Left hindlimb (tissue), 1 donor: Measurements from ENCODE around the gene ADRM1.

Experiments
- DNase-seq: peaks from one replicate; pipeline ENCODE4 v3.0.0-alpha.2; 2018

Gene ADRM1

DNA sequence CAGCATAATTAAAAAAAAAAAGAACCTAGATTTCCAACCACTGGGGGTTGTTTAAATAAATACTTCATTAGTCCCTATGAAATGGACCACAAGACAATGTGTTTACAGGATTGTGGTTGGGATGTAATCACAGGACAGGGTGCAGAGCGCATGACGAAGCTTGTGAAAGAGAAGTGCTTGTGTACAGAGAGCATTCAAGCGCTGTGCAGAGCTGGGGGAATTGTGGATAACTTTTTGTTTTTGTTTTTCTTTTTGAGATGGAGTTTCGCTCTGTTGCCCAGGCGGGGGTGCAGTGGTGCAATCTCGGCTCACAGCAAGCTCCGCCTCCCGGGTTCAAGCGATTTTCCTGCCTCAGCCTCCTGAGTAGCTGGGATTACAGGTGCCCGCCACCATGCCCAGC is 42.0 kb downstream of the ADRM1 start:
- DNase-seq, result no peak

DNA sequence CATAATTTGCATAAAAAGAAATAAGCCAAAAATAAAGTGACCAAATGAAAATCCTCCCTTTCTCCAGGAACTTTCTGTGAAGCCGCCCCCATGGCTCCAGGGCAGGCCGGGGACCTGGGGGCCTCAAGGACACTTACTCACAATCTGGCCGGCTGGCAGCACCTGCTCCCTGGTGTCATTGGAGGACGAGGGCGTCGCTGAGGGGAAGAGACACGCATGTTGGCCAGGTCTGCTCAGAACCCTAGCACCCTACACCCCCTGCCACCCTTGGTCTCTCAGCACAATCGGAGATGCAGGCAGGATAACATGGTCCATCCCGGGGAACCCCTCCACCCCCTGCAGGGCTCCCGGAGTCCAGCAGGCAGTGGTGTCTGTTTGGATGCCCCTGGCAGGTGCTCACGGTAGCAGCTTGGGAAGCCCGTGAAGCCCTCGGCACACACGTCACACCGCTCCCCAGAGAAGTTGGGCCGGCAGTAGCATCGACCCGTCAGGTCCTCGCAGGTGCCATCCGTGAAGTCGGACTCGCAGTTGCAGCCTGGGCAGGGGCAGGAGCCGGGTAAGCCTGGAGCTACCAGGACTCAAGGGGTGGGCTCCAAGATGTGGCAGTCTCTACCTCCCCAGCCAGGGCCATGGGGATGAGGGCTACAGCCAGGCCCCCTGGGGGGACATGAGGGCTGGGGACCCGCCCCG is 43.0 kb downstream of the ADRM1 start:
- peak; percentile 23 for DNase-seq

DNA sequence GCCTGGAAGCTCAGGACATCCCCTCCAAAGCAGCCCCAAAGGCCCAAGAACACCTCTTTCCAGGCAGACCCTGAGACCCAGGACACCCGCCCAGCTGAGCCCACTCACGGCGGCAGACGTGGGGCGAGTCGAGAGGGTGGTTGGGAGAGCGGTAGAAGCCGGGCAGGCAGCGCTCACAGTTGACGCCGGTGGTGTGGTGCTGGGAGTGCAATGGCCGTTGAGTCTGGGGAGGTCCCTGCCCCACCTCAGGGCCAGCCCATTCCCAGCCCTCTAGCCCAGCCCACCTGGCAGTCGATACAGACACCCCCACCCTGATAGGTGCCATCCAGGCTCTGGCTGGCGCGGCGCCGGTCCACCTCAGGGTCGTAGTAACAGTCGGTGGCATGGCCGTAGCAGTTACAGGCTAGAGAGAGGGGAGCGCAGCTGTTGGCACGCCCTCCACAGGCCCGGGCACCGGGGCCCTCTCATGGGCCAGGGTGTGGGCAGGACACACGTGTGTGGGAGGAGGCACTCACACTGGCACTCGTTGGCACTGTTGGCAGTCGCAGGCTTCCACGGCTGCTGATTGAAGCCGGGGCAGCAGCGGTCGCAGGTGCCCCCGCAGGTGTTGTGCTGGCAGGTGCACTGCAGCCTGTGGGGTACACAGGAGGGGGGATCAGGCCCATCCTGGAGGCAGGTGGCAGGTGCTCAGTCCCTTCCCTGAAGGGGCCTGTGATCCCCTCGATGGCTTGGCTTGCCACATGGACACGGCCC is 43.8 kb downstream of the ADRM1 start:
- DNase-seq, result peak; percentile 17

DNA sequence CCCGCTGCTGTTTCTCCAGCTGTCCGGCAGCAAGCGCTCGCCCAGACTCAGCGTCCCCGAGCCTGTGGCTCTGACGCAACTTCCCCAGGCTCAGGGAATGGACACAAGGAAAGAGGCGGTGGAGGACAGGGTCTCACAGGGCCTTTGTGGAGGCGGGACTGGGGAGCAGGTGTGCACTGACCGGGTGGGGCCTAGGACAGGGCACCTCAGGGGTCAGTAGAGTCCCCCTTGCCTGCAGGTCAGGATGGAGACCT is 44.3 kb downstream of the ADRM1 start:
- peak; percentile 23 for DNase-seq

DNA sequence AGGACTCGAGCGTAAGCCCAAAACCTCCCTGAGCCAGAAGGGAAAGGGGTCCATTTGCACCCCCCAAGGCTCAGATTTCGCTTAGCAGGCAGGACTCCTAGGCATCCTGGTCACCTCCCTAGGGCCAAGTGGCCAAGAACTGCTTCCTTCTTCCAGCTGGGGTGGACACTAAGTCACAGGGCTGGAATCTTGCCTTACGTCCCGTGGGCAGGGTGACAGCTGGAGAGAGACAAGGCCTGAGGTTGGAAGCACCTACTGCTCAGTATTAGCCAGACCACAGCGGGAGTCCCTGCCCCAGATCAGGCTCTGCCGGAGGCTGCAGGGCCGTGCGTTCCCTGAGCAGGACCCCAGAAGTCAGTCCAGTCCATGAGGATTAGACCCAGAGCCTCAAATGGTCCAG is 44.6 kb downstream of the ADRM1 start:
- peak; percentile 27 for DNase-seq

DNA sequence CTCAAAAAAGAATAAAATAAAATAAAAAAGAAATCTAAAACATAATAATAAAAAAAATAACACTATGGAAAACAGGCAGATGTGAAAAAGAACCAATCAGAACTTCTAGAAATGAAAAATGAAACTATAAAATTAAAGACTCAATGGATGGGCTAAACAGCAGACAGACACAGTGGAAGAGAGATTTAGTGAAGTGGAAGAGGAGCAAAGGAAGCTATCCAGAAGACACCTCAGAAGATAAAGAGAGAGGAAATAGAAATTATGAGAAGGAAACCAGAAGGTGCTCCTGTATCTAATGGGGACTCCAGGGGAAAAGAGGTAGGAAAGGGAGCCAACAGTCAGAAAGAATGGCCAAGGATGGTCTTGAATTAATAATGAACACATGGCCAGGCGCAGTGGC is 45.8 kb downstream of the ADRM1 start:
- no peak for DNase-seq

DNA sequence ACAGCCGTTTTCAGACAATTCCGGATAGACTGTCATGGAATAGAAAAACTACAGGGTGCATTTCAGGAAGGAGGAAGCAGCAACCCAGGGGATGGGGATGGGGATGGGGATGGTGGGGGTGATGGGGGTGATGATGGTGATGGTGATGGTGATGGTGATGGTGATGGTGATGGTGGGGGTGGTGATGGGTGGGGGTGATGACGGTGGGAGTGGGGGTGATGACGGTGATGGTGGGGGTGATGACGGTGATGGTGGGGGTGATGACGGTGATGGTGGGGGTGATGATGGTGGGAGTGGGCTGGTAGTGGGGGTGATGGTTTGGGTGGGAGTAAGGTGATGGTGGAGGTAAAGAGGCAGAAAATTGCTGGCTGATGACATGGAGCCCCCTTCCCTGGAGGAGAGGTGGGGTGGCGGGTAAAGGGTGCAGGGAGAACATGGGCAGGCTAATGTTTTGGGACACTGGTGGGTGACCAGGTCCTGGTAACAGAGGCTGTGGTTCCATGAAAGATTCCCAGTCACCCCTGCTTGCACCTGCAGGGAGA is 46.8 kb downstream of the ADRM1 start:
- DNase-seq, result peak; percentile 20

DNA sequence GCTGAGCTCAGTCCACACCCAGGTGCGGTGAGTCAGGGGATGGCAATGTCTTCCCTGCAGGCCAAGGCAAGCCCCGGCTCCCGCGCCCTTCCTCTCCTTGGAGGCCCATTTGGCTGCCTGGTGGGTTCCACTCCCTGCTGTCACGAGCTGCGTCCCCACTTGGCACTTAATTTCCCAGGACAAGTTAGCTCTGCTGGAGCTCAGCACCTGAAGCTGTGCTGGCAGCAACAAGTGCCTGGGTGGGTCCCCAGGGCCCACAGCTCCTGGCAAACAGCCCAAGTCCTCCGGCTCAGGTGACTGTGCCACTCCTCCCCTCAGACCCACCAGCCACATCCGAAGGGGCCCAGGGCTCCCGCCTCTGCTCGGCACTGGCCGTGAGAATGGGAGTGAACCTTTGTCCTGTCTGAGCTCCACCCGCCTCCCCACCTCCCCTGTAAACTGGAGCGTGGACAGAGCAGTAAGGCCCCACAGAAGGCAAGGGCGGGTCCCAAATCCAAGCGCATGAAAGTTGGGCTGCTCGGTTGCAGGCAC is 47.4 kb downstream of the ADRM1 start:
- peak; percentile 24 for DNase-seq

DNA sequence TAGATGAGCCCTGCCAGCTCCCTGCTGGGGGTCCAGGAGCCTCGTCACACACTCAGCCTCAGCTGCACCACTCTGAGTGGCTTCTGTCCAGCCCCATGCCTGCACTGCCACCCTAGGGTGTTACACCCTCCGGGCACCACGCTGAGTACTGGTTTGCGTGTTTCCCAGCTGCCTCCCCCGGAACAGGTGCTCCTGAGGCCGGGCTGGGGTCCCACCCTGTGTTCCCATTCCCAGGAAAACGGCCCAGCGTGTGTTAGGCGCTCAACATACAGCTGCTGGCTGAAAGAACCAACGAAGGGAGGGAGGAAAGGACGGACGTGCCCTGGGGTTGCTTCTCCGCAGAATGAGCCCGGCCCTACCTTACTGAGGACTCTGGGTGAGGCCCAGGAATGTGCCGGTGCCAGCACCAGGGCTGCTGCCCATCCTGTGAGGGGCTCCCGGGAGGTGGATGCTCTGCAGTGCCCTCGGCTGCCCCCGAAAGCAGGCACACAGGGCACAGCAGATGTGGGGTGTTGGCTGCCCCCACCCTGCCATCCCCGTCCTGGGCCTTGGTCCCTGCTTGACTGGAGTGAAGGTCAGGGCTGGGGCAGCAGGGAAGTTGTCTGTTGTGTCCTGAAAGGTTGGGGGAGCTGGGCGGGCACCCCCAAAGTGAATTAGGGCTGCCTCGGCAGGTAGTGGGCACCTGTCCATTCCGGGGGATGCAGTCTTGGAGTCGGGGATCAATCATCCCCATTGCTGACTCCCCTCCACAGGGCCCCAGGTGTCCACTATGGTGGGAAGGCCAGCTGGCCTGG is 48.0 kb downstream of the ADRM1 start:
- DNase-seq, result peak; percentile 25

DNA sequence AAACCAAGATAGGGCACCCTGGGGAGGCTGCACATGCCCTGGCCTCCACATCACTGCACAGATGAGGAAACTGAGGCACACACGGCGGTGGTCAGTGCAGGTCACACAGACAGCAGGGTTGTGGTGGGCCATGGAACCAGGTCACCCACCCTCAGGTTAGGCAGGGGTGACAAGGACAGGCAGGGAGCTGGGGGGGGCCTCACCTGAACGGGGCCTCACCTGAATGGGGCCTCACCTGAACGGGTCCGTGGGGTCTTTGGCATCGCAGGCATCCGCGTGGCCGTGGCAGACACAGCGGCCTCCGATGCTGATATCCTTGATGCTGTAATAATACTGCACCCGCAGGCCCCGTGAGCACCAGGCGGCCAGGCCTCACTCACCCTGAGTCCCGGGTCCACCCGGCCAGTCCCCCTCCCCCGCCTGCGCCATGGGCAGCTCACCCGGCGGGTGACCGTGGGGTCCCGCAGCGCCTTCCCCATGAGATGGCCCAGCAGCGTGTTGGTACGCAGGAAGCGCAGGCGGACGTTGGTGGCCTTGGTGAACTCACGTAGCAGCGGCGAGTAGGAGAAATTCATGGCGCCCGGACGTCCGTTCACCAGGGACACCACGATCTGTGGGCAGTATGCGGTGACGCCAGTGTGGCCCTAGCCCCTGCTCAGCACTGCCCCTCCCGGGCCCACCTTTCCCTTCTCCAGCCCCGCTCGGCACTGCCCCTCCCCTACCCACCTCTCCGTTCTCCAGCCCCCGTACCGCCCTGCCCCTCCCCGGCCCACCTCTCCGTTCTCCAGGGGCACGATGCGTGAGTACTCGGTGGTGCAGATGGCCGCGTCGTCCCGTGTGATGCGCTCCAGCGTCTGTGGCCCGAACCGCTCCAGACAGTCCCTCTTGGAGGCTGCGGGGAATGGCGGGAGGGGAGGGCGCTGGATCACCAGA is 48.9 kb downstream of the ADRM1 start:
- DNase-seq, result peak; percentile 21

DNA sequence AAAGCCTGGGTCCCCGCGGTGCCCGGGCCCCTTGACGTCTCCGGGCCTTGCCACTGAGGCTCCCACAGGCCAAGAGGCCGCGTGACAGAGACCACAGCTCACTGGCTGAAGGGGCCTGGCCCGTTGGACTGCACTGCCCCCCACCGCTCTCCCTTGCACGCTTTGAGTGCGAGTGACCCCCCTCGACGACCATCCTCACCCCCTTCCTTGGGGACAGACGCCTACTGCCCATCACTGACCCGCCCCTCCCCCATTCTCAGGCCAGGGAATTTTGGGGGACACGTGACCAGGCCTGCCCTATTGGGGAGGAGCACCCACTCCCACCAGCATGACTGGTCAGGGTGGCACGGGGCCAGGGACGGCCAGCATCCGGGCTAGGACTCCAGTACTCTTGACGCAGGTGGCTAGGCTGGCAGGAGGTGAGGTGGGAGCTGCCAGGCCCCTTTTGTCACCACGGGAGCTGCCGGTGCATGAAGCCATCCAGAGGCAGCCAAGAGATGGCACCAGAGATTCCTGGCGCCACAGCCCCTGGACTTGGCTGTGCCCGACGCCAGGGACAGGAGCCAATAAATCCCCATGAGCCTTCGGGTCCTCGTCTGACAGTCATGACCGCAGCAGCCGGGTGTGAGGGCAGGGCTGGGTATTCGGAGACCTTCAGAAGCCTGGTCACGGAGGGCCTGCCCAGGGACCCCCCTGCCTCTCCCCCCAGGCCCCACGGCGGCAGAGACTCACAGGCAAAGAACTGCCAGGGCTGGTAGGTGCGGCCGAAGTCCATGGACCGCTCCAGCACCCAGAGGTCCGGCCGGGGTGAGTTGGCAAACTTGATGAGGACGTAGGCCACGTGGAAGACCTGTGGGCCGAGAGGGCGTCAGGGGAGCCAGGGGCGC is 49.8 kb downstream of the ADRM1 start:
- peak; percentile 36 for DNase-seq

DNA sequence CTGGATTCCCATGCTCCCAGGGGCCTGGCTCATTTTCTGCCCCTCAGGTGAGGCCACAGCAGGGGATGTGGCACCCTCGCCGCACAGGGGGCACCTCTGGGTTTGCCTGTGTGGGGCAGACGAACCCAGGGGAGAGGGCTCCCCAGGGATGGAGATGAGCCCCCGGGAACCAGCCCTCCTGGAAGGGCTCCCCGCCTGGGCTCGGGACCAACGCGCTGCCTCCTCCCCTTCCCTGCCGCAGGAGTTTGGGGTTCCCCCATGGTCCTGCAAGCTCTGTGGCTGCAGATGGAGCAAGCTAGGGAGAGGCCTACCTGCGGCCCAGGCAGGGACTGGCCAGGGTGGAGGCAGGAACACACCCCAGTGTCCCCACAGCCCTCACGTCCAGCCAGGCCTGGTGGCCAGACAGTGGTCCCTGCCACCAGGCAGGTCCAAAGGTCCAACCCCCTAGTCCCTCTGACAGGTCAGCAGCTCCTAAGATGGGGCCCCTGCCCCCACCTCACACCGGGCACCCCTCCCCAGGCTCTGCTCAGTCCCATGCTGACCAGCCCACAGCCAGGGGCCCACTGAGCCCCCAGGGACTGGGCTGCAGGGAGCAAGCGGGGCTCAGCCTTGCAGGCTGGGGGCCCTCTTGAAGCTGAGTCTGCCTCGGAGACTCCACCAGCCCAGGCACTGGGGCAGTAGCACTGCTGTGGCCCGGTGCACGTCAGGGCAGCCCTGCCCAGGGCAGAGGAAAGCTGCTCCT is 50.7 kb downstream of the ADRM1 start:
- DNase-seq, result peak; percentile 26

DNA sequence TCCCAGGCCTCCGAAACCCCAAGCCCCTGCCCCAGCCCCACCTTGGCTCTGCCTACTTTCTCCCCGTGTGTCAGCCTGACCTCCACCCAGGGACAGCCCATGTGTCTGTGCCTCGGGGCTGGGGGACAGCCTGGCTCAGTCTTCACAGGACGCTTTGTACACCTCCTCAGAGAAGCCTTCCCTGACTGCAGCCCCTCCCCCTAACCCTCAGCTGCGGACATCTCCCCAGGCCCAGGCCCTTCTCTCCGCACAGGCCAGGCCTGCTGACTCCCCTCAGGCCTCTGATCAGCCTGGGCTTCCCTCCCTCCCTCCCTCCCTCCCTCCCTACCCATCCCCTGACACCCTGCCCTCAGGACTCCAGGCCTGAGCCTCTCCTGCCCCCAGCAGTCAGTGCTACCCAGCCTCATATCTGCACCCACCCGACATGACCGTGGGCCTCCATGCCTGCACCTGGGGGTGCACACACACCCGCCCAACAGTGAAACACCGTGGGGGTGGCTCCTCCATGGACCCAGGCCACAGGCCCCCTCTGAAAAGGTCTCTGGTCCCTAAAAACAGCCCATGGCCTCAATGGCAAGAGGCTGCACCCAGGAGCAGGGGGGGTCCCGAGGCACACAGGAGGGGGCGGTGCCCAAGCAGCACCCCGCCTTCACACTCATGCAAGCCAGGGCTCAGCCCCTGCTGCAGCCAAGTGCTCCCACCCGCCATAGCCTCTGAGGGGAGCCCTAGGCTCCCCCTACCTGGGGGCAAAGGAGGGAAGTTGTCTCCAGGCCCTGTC is 51.4 kb downstream of the ADRM1 start:
- peak; percentile 28 for DNase-seq

DNA sequence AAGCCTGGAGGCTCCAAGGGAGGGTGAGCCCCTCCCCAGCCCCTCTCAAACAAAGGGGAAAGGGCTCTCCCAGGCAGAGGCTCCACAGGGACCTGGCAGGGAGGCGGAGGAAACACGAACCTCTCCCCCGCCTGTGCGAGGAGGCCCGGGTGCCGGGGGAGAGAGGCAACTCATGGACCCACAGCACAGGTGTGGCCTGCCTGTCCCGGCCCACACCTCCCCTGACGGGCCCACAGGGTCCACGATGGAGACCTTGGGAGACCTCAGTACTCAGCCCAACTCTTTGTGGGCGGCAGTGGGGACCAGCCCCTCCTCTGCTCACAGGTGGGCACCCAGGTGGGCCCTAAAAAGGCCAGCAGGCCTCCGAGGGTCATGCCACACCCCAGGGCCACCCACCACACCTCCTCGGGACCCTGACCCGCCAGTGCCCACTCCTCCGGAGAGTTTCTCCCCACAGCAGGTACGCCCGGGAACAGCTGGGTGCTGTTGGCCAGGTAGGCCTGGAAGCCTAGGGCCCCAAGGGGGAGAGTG is 52.1 kb downstream of the ADRM1 start:
- DNase-seq, result no peak

DNA sequence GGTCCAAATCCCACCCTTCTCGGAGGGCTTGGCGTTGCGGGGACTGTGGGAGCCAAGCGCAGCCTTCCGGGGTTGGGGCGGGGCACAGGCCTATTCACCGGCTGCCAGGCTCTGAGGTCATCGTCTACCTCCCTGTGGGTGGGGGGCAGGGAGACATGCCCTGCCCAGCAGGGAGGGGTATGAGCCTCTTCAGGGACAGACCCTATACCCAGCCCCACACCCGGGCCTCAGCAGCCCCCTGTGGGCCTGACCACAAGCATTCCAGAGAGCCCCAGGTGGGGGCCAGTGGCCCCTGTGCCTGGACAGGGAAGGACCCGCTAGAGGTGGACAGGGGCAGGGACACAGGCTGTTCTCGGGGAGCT is 52.7 kb downstream of the ADRM1 start:
- DNase-seq, result peak; percentile 48

DNA sequence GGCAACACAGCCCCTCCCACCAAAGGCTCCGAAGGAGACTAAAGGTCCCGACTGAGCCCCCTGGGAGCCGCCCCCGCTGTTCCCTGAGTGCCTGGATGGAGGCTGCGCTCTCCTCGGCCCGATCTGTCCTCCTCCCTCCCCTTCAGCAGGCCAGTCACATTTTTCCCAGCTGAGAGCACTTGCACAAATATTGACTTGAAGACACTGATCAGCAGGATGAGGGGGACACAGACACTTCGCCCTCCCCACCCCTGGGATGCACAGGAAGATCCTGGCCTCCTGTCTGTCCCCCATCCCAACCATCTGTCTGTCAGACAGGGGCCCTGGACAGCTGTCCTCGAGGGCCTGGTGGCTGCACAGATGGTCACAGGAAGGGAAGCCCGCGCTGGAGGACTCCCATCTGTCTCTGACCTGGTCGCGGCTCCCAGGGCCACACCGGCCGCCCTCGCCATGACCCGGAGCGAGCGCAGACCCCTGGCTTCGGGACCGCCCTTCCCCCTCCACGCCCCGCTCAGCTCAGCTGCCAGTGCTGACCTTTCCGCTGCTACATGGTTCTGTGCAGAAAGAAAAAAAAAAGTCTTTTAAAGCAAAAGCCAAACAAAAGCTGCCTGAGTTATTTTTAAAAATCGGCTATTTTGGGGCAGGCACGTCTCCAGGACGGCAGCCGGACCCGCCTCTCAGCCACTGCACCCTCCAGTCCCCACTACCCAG is 53.2 kb downstream of the ADRM1 start:
- DNase-seq, result peak; percentile 62

DNA sequence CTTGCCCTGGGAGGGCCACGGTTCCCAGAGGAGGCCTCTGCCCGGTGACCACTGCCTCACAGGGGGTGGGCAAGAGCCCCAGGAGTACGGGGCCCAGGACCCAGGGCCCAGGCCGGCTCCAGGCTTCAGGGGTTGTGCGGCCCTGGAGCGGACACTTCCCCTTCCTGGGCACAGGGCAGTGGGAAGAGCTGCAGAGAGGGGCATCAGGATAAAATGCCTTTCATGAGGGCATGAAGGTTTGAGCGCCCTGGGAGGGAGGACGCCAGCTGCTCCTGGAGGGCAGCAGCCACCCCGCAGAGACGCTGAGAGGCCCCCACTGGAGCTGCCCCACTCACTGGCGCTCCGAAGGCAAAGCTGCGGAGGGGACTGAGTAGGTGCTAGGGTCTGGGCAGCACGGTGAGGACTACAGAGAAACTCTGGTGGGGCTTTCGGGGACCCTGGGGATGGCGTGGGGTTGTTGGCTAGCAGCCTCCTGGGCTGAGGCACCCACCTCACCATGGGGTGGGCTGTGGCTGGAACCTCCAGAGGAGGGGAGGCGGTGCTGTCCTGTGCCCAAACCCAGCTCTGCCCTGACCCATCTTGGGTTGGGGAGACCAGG is 53.9 kb downstream of the ADRM1 start:
- DNase-seq, result no peak

DNA sequence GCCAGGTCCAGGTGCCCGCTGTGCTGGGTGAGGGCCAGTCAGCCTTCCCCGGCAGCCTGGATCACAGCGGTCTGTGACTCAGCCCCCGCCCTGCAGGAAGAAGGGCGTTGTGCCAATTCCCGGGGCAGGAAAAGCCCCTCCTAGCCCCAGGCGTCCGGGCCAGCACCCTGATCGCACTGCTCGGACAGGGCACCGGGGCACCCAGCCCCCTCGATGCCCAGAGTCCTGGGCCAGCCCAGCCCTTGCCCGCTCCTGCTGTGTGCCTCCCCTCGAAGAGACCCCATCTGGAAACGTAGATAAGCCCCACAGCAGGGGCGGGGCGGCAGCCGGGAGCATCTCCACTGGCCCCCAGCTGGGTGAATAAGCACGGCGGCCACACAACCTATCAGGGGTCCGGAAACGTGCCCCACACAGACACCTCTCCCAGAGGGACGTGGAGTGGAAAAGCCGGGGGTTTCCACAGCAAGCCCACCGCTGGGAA is 54.4 kb downstream of the ADRM1 start:
- peak; percentile 56 for DNase-seq
